ENCODE data around the gene ZIC5. TPM values are rescaled to one million over a fixed set of nuclear protein-coding genes. Genes with fewer than 3 reads are reported as not detected.

Gene ZIC5
- total and polyA plus RNA-seq, 2 of the 13 experiments (the other 11 are each of a cell fraction or from before 2014, with no cell fraction given): 0.02 to 0.07 TPM

GRCh38 chr13:99969919-99970650 is 1.5 kb downstream of the ZIC5 start (continued):
- TF ChIP-seq ZBTB7B (CRISPR knock-in tag; IDR thresholded peaks at IDR 0.05): no peak
- TF ChIP-seq ZBTB14 (CRISPR knock-in tag; IDR thresholded peaks at IDR 0.05): no peak
- no peak for TF ChIP-seq ZNF142 (CRISPR knock-in tag; IDR thresholded peaks at IDR 0.05)
- 0 out of 2 replicates have a peak, but pooled peaks have one; percentile 28 for TF ChIP-seq LBX2 (CRISPR knock-in tag; IDR thresholded peaks at IDR 0.05; ENCODE audit: borderline replicate concordance)
- TF ChIP-seq ZNF800 (CRISPR knock-in tag; IDR thresholded peaks at IDR 0.05): no peak
- no peak for TF ChIP-seq ZNF24 (IDR thresholded peaks at IDR 0.05)
- TF ChIP-seq HNRNPL (IDR thresholded peaks at IDR 0.05; ENCODE audit: low read depth, low read length): no peak
- no peak for TF ChIP-seq SMYD3 (CRISPR knock-in tag; IDR thresholded peaks at IDR 0.05)
- TF ChIP-seq ZNF513 (CRISPR knock-in tag; conservative IDR thresholded peaks at IDR 0.05): no peak
- no peak for TF ChIP-seq DMTF1 (CRISPR knock-in tag; IDR thresholded peaks at IDR 0.05)
- no peak for TF ChIP-seq KDM5B (CRISPR knock-in tag; IDR thresholded peaks at IDR 0.05; ENCODE audit: borderline replicate concordance)
- no peak for TF ChIP-seq ATF1 (CRISPR knock-in tag; IDR thresholded peaks at IDR 0.05)
- TF ChIP-seq ZNF563 (CRISPR knock-in tag; IDR thresholded peaks at IDR 0.05): peak; percentile 44
- TF ChIP-seq CHD4 (IDR thresholded peaks at IDR 0.05; ENCODE audit: borderline replicate concordance, low read length): no peak
